ENCODE results near the gene ANKRD9.

The ANKRD9 gene

GRCh38 chr14:102509746-102510615 is at the start of gene ANKRD9:
ANKRD9 (minus strand) TSS chr14:102509776; CDS start chr14:102507889, 1,887 bp downstream.
- TF ChIP-seq CTCF (IDR thresholded peaks at IDR 0.05; ENCODE audit: low read depth, low read length, missing control alignments): no peak
- peak within 1 kb of the TSS; percentile 78 for H3K4me3 ChIP-seq (ENCODE audit: low read depth, low read length)
- DNase-seq (ENCODE audit: low read depth): peak; percentile 55

- H3K4me3 ChIP-seq (ENCODE audit: low read depth, low read length): no peak overlapping the region
- TF ChIP-seq CTCF (IDR thresholded peaks at IDR 0.05; ENCODE audit: low read depth, low read length, missing control alignments): no peak
- DNase-seq (ENCODE audit: low read depth): no peak
These were observed 49.0 kb upstream of the ANKRD9 start for GRCh38 chr14:102558556-102558955.

GRCh38 chr14:102557434-102558226 is 48.1 kb upstream of the ANKRD9 start:
- H3K4me3 ChIP-seq (ENCODE audit: low read depth, low read length): no peak overlapping the region
- no peak for TF ChIP-seq CTCF (IDR thresholded peaks at IDR 0.05; ENCODE audit: low read depth, low read length, missing control alignments)
- no peak for DNase-seq (ENCODE audit: low read depth)

GRCh38 chr14:102556098-102556677 is 46.6 kb upstream of the ANKRD9 start:
- no peak for DNase-seq (ENCODE audit: low read depth)
- TF ChIP-seq CTCF (IDR thresholded peaks at IDR 0.05; ENCODE audit: low read depth, low read length, missing control alignments): no peak
- peak overlapping the region; percentile 76; the same call in 1 of the 2 replicates for H3K4me3 ChIP-seq (ENCODE audit: low read depth, low read length)

GRCh38 chr14:102554821-102555819 is 45.5 kb upstream of the ANKRD9 start:
- DNase-seq (ENCODE audit: low read depth): no peak
- peak overlapping the region; percentile 76 for H3K4me3 ChIP-seq (ENCODE audit: low read depth, low read length)
- no peak for TF ChIP-seq CTCF (IDR thresholded peaks at IDR 0.05; ENCODE audit: low read depth, low read length, missing control alignments)

All from GM12864 (cell line).